Measurements from ENCODE around the gene CFAP299.
"Not testable (repeated sequence)": the region's sequence is repeated elsewhere in the genome, so short reads cannot be mapped to it uniquely, and the experiment has no call there.

Gene CFAP299

DNA sequence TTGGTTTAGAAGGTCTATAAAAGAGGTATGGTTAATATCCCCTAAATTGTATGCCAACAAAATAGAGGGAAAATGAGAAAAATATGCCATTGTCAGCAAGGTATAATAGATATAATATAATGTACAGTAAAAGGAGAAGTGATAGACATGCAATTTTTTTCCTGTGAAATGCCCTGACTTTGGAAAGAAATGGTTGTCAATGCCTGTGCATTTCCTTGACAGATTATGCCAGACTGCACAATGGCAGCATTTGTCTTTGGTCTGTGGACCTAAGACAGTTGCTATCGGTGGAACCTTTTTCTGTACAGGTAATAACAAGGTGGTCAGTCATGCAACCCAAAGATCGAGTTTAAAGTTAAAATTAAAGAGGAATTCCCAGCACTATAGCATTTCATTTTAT lies 301.7 kb downstream of the CFAP299 start:
- H2BK5ac ChIP-seq (ENCODE audit: low read depth, low read length, poor library complexity) = no peak overlapping the region
- no peak overlapping the region for H3K14ac ChIP-seq (ENCODE audit: low read length)
- H4K91ac ChIP-seq (ENCODE audit: low read depth, low read length) = no peak overlapping the region
- no peaks in the 10 kb centered on the region for H3K4me1 ChIP-seq (ENCODE audit: control insufficient read depth in 1 of 2, insufficient read depth in 2 of 2, low read length in 2 of 2)
- no peak overlapping the region for H3K23ac ChIP-seq (ENCODE audit: low read length)
- H3K27ac ChIP-seq (ENCODE audit: low read depth, low read length) = no peak overlapping the region
- no peak overlapping the region for H2BK12ac ChIP-seq (ENCODE audit: low read length)
- no peak for DNase-seq
- H3K36me3 ChIP-seq (ENCODE audit: control insufficient read depth in 1 of 2, insufficient read depth in 2 of 2, low read length in 2 of 2) = no peaks in the 10 kb centered on the region
- H3K4me3 ChIP-seq (ENCODE audit: low read depth, low read length) = no peak overlapping the region
- no peak overlapping the region for H3K18ac ChIP-seq (ENCODE audit: low read length)
- no peak overlapping the region for H2AFZ ChIP-seq (ENCODE audit: insufficient read depth, low read length, poor library complexity)
- H3K27me3 ChIP-seq (ENCODE audit: insufficient read depth, low read length) = no peaks in the 10 kb centered on the region
- H3K79me2 ChIP-seq (ENCODE audit: control insufficient read depth, insufficient read depth, low read length, poor library complexity) = no peaks in the 10 kb centered on the region
- no peak overlapping the region for H2BK120ac ChIP-seq (ENCODE audit: insufficient read depth, low read length, poor library complexity)
- no peaks in the 10 kb centered on the region for H3K79me1 ChIP-seq (ENCODE audit: low read length)
- no peak overlapping the region for H4K8ac ChIP-seq (ENCODE audit: low read depth, low read length)
- H3K9me3 ChIP-seq (ENCODE audit: insufficient read depth, low read depth, low read length) = no peaks in the 10 kb centered on the region
- H4K12ac ChIP-seq (ENCODE audit: low read depth, low read length) = no peak overlapping the region
- no peak overlapping the region for H3K4ac ChIP-seq (ENCODE audit: low read depth, low read length)
- no CpG with 5 or more reads among the region's 2 CpGs for WGBS (ENCODE audit: extremely low coverage, insufficient coverage, insufficient read length)
- H2AK5ac ChIP-seq (ENCODE audit: low read length) = no peak overlapping the region
- H3K4me2 ChIP-seq (ENCODE audit: low read length) = no peak overlapping the region
- no peak overlapping the region for H3K9ac ChIP-seq (ENCODE audit: low read length)

DNA sequence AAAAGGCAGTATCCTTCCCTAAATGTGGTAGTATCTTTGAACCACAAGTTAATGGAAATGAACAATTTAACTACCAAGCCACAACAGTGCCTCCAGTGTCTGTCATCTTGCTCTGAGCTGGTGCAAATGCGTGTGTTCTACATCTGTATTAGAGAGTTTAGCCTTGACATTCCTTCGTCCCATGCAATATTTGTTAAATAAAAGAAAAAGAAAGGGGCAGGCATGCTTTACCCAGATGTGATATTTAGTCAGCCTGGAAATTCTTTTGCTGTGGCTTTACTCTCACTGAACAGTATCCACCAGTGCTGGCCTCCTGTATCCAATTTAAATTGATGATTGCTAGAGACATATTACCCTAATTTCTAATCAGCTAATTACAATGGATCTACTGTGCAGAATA lies 310.5 kb downstream of the CFAP299 start:
- Histone ChIP-seq H3K9me3 (ENCODE audit: insufficient read depth, low read depth, low read length) (no peaks in the 10 kb centered on the region), H3K4me1 (ENCODE audit: control insufficient read depth in 1 of 2, insufficient read depth in 2 of 2, low read length in 2 of 2) (no peaks in the 10 kb centered on the region), H3K9ac (ENCODE audit: low read length) (no peak overlapping the region), H3K79me1 (ENCODE audit: low read length) (no peaks in the 10 kb centered on the region), H4K91ac (ENCODE audit: low read depth, low read length) (no peak overlapping the region), H4K12ac (ENCODE audit: low read depth, low read length) (no peak overlapping the region), H3K4me2 (ENCODE audit: low read length) (no peak overlapping the region), H3K4me3 (ENCODE audit: low read depth, low read length) (no peak overlapping the region), H2AK5ac (ENCODE audit: low read length) (no peak overlapping the region), H4K8ac (ENCODE audit: low read depth, low read length) (no peak overlapping the region), H2BK120ac (ENCODE audit: insufficient read depth, low read length, poor library complexity) (no peak overlapping the region), H3K4ac (ENCODE audit: low read depth, low read length) (no peak overlapping the region), H3K27me3 (ENCODE audit: insufficient read depth, low read length) (no peaks in the 10 kb centered on the region), H2BK5ac (ENCODE audit: low read depth, low read length, poor library complexity) (no peak overlapping the region), H2AFZ (ENCODE audit: insufficient read depth, low read length, poor library complexity) (no peak overlapping the region), H2BK12ac (ENCODE audit: low read length) (no peak overlapping the region), H3K79me2 (ENCODE audit: control insufficient read depth, insufficient read depth, low read length, poor library complexity) (no peaks in the 10 kb centered on the region), H3K14ac (ENCODE audit: low read length) (no peak overlapping the region), H3K23ac (ENCODE audit: low read length) (no peak overlapping the region), H3K27ac (ENCODE audit: low read depth, low read length) (no peak overlapping the region), H3K36me3 (ENCODE audit: control insufficient read depth in 1 of 2, insufficient read depth in 2 of 2, low read length in 2 of 2) (no peaks in the 10 kb centered on the region), H3K18ac (ENCODE audit: low read length) (no peak overlapping the region)
- WGBS (ENCODE audit: extremely low coverage, insufficient coverage, insufficient read length) = no CpG with 5 or more reads among the region's 2 CpGs
- DNase-seq = no peak

DNA sequence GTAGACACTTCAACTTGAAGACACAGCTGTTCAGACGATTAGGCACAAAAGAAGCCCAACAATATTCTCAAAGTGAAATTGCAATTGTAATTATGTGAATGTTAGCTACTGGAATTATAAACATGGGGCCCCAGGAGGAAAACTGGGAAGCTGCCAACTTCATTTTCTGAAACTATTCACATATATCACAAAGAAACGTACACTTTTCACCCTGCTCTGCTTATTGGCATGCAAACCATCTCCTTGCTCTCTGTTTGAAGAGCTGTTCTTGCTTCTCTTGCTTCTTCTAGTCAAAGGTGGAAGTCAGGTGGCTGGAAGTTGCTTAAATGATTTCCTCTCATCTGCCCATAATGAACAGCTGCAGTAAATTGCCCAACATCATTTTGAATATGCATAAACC lies 320.1 kb downstream of the CFAP299 start:
- Histone ChIP-seq H2BK5ac (ENCODE audit: low read depth, low read length, poor library complexity) (no peak overlapping the region), H3K4me3 (ENCODE audit: low read depth, low read length) (no peak overlapping the region), H2BK12ac (ENCODE audit: low read length) (no peak overlapping the region), H3K79me1 (ENCODE audit: low read length) (no peaks in the 10 kb centered on the region), H4K12ac (ENCODE audit: low read depth, low read length) (no peak overlapping the region), H3K18ac (ENCODE audit: low read length) (no peak overlapping the region), H2BK120ac (ENCODE audit: insufficient read depth, low read length, poor library complexity) (no peak overlapping the region), H3K14ac (ENCODE audit: low read length) (no peak overlapping the region), H3K79me2 (ENCODE audit: control insufficient read depth, insufficient read depth, low read length, poor library complexity) (no peaks in the 10 kb centered on the region), H3K23ac (ENCODE audit: low read length) (no peak overlapping the region), H3K4me2 (ENCODE audit: low read length) (no peak overlapping the region), H3K27me3 (ENCODE audit: insufficient read depth, low read length) (no peaks in the 10 kb centered on the region), H3K9ac (ENCODE audit: low read length) (no peak overlapping the region), H2AFZ (ENCODE audit: insufficient read depth, low read length, poor library complexity) (no peak overlapping the region), H3K4me1 (ENCODE audit: control insufficient read depth in 1 of 2, insufficient read depth in 2 of 2, low read length in 2 of 2) (no peaks in the 10 kb centered on the region), H4K91ac (ENCODE audit: low read depth, low read length) (no peak overlapping the region), H2AK5ac (ENCODE audit: low read length) (no peak overlapping the region), H3K9me3 (ENCODE audit: insufficient read depth, low read depth, low read length) (no peaks in the 10 kb centered on the region), H3K4ac (ENCODE audit: low read depth, low read length) (no peak overlapping the region), H3K27ac (ENCODE audit: low read depth, low read length) (no peak overlapping the region), H3K36me3 (ENCODE audit: control insufficient read depth in 1 of 2, insufficient read depth in 2 of 2, low read length in 2 of 2) (no peaks in the 10 kb centered on the region), H4K8ac (ENCODE audit: low read depth, low read length) (no peak overlapping the region)
- no CpG with 5 or more reads among the region's 2 CpGs for WGBS (ENCODE audit: extremely low coverage, insufficient coverage, insufficient read length)
- DNase-seq = no peak

DNA sequence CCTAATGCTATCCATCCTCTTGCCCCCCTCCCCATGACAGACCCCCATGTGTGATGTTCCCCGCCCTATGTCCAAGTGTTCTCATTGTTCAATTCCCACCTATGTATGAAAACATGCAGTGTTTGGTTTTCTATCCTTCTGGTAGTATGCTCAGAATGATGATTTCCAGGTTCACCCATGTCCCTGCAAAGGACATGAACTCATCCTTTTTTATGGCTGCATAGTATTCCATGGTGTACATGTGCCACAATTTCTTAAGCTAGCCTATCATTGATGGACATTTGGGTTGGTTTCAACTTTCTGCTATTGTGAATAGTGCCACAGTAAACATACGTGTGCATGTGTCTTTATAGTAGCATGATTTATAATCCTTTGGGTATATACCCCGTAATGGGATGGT lies 334.6 kb downstream of the CFAP299 start:
- H4K91ac ChIP-seq (ENCODE audit: low read depth, low read length); H2BK12ac ChIP-seq (ENCODE audit: low read length); H3K14ac ChIP-seq (ENCODE audit: low read length); H2AFZ ChIP-seq (ENCODE audit: insufficient read depth, low read length, poor library complexity); H3K4me1 ChIP-seq (ENCODE audit: control insufficient read depth in 1 of 2, insufficient read depth in 2 of 2, low read length in 2 of 2); H2AK5ac ChIP-seq (ENCODE audit: low read length); H3K4ac ChIP-seq (ENCODE audit: low read depth, low read length); H3K79me2 ChIP-seq (ENCODE audit: control insufficient read depth, insufficient read depth, low read length, poor library complexity); H3K4me3 ChIP-seq (ENCODE audit: low read depth, low read length); H3K23ac ChIP-seq (ENCODE audit: low read length); H3K18ac ChIP-seq (ENCODE audit: low read length); H2BK5ac ChIP-seq (ENCODE audit: low read depth, low read length, poor library complexity); H4K12ac ChIP-seq (ENCODE audit: low read depth, low read length); H3K36me3 ChIP-seq (ENCODE audit: control insufficient read depth in 1 of 2, insufficient read depth in 2 of 2, low read length in 2 of 2); H3K9me3 ChIP-seq (ENCODE audit: insufficient read depth, low read depth, low read length); H4K8ac ChIP-seq (ENCODE audit: low read depth, low read length); H3K9ac ChIP-seq (ENCODE audit: low read length); H3K4me2 ChIP-seq (ENCODE audit: low read length); H3K79me1 ChIP-seq (ENCODE audit: low read length); H2BK120ac ChIP-seq (ENCODE audit: insufficient read depth, low read length, poor library complexity); H3K27me3 ChIP-seq (ENCODE audit: insufficient read depth, low read length); DNase-seq; H3K27ac ChIP-seq (ENCODE audit: low read depth, low read length): not testable (repeated sequence)
- WGBS (ENCODE audit: extremely low coverage, insufficient coverage, insufficient read length) = no CpG with 5 or more reads among the region's 3 CpGs

DNA sequence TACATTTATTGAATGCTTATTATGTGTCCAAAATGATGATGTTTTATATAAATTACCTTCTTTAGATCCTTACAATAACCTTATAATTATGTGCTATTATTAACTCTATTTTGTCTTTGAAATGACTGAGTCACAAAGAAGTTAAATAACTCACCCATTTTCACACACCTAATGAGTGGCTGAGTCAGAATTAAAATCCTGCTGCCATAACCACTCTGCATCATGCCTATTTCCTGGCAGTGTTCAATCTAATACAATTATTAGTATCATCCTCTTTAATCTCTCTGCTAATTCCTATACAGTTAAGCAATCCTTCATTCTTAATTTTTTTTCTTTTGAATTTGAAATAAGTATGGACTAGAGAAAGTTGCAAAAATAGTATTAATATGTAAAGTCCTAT lies 342.9 kb downstream of the CFAP299 start:
- Histone ChIP-seq H2BK5ac (ENCODE audit: low read depth, low read length, poor library complexity) (no peak overlapping the region), H3K36me3 (ENCODE audit: control insufficient read depth in 1 of 2, insufficient read depth in 2 of 2, low read length in 2 of 2) (no peaks in the 10 kb centered on the region), H3K14ac (ENCODE audit: low read length) (no peak overlapping the region), H3K4ac (ENCODE audit: low read depth, low read length) (no peak overlapping the region), H2BK120ac (ENCODE audit: insufficient read depth, low read length, poor library complexity) (no peak overlapping the region), H4K91ac (ENCODE audit: low read depth, low read length) (no peak overlapping the region), H3K23ac (ENCODE audit: low read length) (no peak overlapping the region), H4K12ac (ENCODE audit: low read depth, low read length) (no peak overlapping the region), H2AFZ (ENCODE audit: insufficient read depth, low read length, poor library complexity) (no peak overlapping the region), H2BK12ac (ENCODE audit: low read length) (no peak overlapping the region), H3K9me3 (ENCODE audit: insufficient read depth, low read depth, low read length) (no peaks in the 10 kb centered on the region), H3K18ac (ENCODE audit: low read length) (no peak overlapping the region), H2AK5ac (ENCODE audit: low read length) (no peak overlapping the region), H3K27ac (ENCODE audit: low read depth, low read length) (no peak overlapping the region), H3K27me3 (ENCODE audit: insufficient read depth, low read length) (no peaks in the 10 kb centered on the region), H3K4me2 (ENCODE audit: low read length) (no peak overlapping the region), H3K79me1 (ENCODE audit: low read length) (no peaks in the 10 kb centered on the region), H3K4me3 (ENCODE audit: low read depth, low read length) (no peak overlapping the region), H3K79me2 (ENCODE audit: control insufficient read depth, insufficient read depth, low read length, poor library complexity) (no peaks in the 10 kb centered on the region), H3K4me1 (ENCODE audit: control insufficient read depth in 1 of 2, insufficient read depth in 2 of 2, low read length in 2 of 2) (no peaks in the 10 kb centered on the region), H4K8ac (ENCODE audit: low read depth, low read length) (no peak overlapping the region), H3K9ac (ENCODE audit: low read length) (no peak overlapping the region)
- DNase-seq = no peak
